H1 (cell line): ENCODE data around the gene BNC2. TPM values are rescaled to one million over a fixed set of nuclear protein-coding genes. Genes with fewer than 3 reads are reported as not detected.

ENCODE experiments used
- CTCF ChIA-PET: fragments of 300-600 bp; sonication (Branson Sonifier 250); formaldehyde crosslinking; loops from one replicate; lab custom pipeline; 2021; ENCODE audit not compliant: partially characterized antibody; lab: Charles Lee
- POLR2A ChIA-PET: fragments of 300-600 bp; sonication (Branson Sonifier 250); formaldehyde crosslinking; loops from one replicate; lab custom pipeline; 2021; ENCODE audit warnings: inconsistent platforms; ENCODE audit not compliant: partially characterized antibody; lab: Charles Lee
- DNase-seq, 2 experiments: peaks; one replicate each; pipeline versions ENCODE4 v3.0.0 to v3.0.0-alpha.2; 2010 to 2022; ENCODE audit warnings: low spot score in 2 of 2, low read depth in 1 of 2, mixed read lengths in 1 of 2
- FAIRE-seq: peaks from 2 replicates; lab custom pipeline; 2011; peaks lifted over from hg19 to GRCh38; lab: Jason Lieb, UNC
- H2AFZ ChIP-seq: 2 replicates; pipeline ENCODE4 v1.8.1; 2012; ENCODE audit warnings: low read length, inconsistent platforms
- H2AK5ac ChIP-seq: 2 replicates; pipeline ENCODE4 v1.6.1; 2013; ENCODE audit warnings: low read depth, low read length
- H2BK120ac ChIP-seq: replicated peaks from 2 replicates; pipeline ENCODE3; 2013; ENCODE audit warnings: low read depth, low read length, inconsistent platforms
- H2BK12ac ChIP-seq: 2 replicates; pipeline ENCODE4 v1.6.1; 2013; ENCODE audit warnings: low read depth, low read length
- H2BK15ac ChIP-seq: 2 replicates; pipeline ENCODE4 v1.6.1; 2013; ENCODE audit warnings: low read length
- H2BK20ac ChIP-seq: 2 replicates; pipeline ENCODE4 v1.6.1; 2013; ENCODE audit warnings: low read length
- H2BK5ac ChIP-seq: 2 replicates; pipeline ENCODE4 v1.6.1; 2013; ENCODE audit warnings: low read depth, low read length
- H3K14ac ChIP-seq: 2 replicates; pipeline ENCODE4 v1.6.1; 2013; ENCODE audit warnings: inconsistent platforms; ENCODE audit not compliant: insufficient read length
- H3K18ac ChIP-seq: 2 replicates; pipeline ENCODE4 v1.6.1; 2013; ENCODE audit warnings: low read length; ENCODE audit errors: extremely low read depth
- H3K23ac ChIP-seq: 2 replicates; pipeline ENCODE4 v1.6.1; 2013; ENCODE audit warnings: inconsistent platforms; ENCODE audit not compliant: insufficient read length
- H3K23me2 ChIP-seq: 2 replicates; pipeline ENCODE4 v1.6.1; 2013; ENCODE audit warnings: low read depth, low read length
- H3K27ac ChIP-seq: 2 replicates; pipeline ENCODE4 v1.6.1; 2011; ENCODE audit warnings: low read depth, low read length, inconsistent platforms
- H3K27me3 ChIP-seq, 4 experiments: replicated peaks in 1 of 4; 1 replicate in 1 of 4; 2 replicates in 3 of 4; pipeline versions ENCODE4 v1.6.1 to v1.8.1; 2011 to 2013; ENCODE audit warnings: low read length in 3 of 4, mild to moderate bottlenecking in 3 of 4, inconsistent platforms in 2 of 4, mixed read lengths in 2 of 4, moderate library complexity in 1 of 4; ENCODE audit not compliant: control insufficient read depth in 3 of 4, insufficient read depth in 3 of 4; ENCODE audit errors: extremely low read depth in 1 of 4
- H3K36me3 ChIP-seq, 4 experiments: 2 replicates each; pipeline versions ENCODE4 v1.6.1 to v1.8.1; 2011 to 2013; ENCODE audit warnings: mild to moderate bottlenecking in 4 of 4, low read length in 3 of 4, moderate library complexity in 2 of 4, control low read depth in 1 of 4, inconsistent platforms in 1 of 4; ENCODE audit not compliant: insufficient read depth in 4 of 4, control insufficient read depth in 2 of 4
- H3K4ac ChIP-seq: replicated peaks from 2 replicates; pipeline ENCODE3; 2013; ENCODE audit warnings: low read length, low read depth, mixed read lengths, inconsistent platforms; ENCODE audit not compliant: insufficient read length
- H3K4me1 ChIP-seq, 4 experiments: replicated peaks in 1 of 4; 1 replicate in 1 of 4; 2 replicates in 3 of 4; pipeline versions ENCODE4 v1.6.1 to v1.8.1; 2011 to 2013; ENCODE audit warnings: low read length in 3 of 4, inconsistent platforms in 2 of 4, mixed read lengths in 1 of 4; ENCODE audit not compliant: insufficient read depth in 4 of 4, control insufficient read depth in 3 of 4
- H3K4me2 ChIP-seq, 2 experiments: 2 replicates each; pipeline versions ENCODE4 v1.6.1 to v1.8.1; 2011 to 2013; ENCODE audit warnings: low read depth in 2 of 2, low read length in 2 of 2, control low read depth in 1 of 2, inconsistent platforms in 1 of 2, mild to moderate bottlenecking in 1 of 2; ENCODE audit not compliant: insufficient read depth in 1 of 2
- H3K4me3 ChIP-seq, 4 experiments: fragments of 200-600, 300-600 bp in 1 of 4; sonication (generic), shearing (Covaris generic), sonication (Bioruptor Twin) in 1 of 4; 2 replicates each; pipeline versions ENCODE4 v1.5.1 to v1.8.1; 2011 to 2016; ENCODE audit warnings: low read length in 4 of 4, low read depth in 3 of 4, control low read depth in 2 of 4, inconsistent platforms in 2 of 4, mild to moderate bottlenecking in 2 of 4, mixed read lengths in 1 of 4, moderate library complexity in 1 of 4; ENCODE audit not compliant: insufficient read depth in 2 of 4; ENCODE audit errors: extremely low read depth in 1 of 4
- H3K56ac ChIP-seq: replicated peaks from 2 replicates; pipeline ENCODE3; 2013; ENCODE audit warnings: low read depth, mild to moderate bottlenecking, mixed read lengths, low read length, inconsistent platforms; ENCODE audit not compliant: insufficient read length
- H3K79me1 ChIP-seq: 2 replicates; pipeline ENCODE4 v1.6.1; 2013; ENCODE audit warnings: low read depth, low read length, control low read depth
- H3K79me2 ChIP-seq, 2 experiments: 2 replicates each; pipeline versions ENCODE4 v1.6.1 to v1.8.1; 2012 to 2013; ENCODE audit warnings: low read length in 2 of 2, mild to moderate bottlenecking in 2 of 2, inconsistent platforms in 1 of 2; ENCODE audit not compliant: insufficient read depth in 2 of 2, control insufficient read depth in 1 of 2
- H3K9ac ChIP-seq, 4 experiments: replicated peaks in 1 of 4; 1 replicate in 1 of 4; 2 replicates in 3 of 4; pipeline versions ENCODE4 v1.6.1 to v1.8.1; 2011 to 2013; ENCODE audit warnings: low read depth in 3 of 4, low read length in 3 of 4, control low read depth in 2 of 4, mild to moderate bottlenecking in 2 of 4, moderate library complexity in 2 of 4, inconsistent platforms in 1 of 4; ENCODE audit errors: extremely low read depth in 1 of 4
- H3K9me3 ChIP-seq, 2 experiments: 2 replicates each; pipeline versions ENCODE4 v1.6.1 to v1.8.1; 2012 to 2013; ENCODE audit warnings: mild to moderate bottlenecking in 2 of 2, moderate library complexity in 2 of 2, control low read depth in 1 of 2, inconsistent platforms in 1 of 2, low read depth in 1 of 2, low read length in 1 of 2, mixed read lengths in 1 of 2; ENCODE audit not compliant: insufficient read depth in 2 of 2
- H4K20me1 ChIP-seq, 2 experiments: replicated peaks in 1 of 2; 2 replicates each; pipeline versions ENCODE3 to v1.8.1; 2011 to 2013; ENCODE audit warnings: inconsistent platforms in 2 of 2, low read length in 2 of 2, mild to moderate bottlenecking in 1 of 2; ENCODE audit not compliant: insufficient read depth in 2 of 2, control insufficient read depth in 1 of 2
- H4K5ac ChIP-seq: 2 replicates; pipeline ENCODE4 v1.6.1; 2013; ENCODE audit warnings: low read length, low read depth, mixed read lengths, inconsistent platforms; ENCODE audit not compliant: insufficient read length
- H4K8ac ChIP-seq: 2 replicates; pipeline ENCODE4 v1.8.0; 2013; ENCODE audit warnings: mild to moderate bottlenecking, moderate library complexity, low read length, inconsistent platforms; ENCODE audit not compliant: insufficient read depth; ENCODE audit errors: extremely low read depth
- H4K91ac ChIP-seq: replicated peaks from 2 replicates; pipeline ENCODE3; 2013; ENCODE audit warnings: low read length, mixed read lengths, inconsistent platforms; ENCODE audit not compliant: insufficient read length
- ASH2L ChIP-seq: fragments of 200-600, 300-600 bp; sonication (generic); IDR thresholded peaks from one replicate; pipeline ENCODE4 v1.7.1; 2017; ENCODE audit warnings: low read length
- CBX5 ChIP-seq: fragments of 300-800, 300-1000 bp; sonication (generic); IDR thresholded peaks from 2 replicates; pipeline ENCODE4 v1.7.1; 2016; ENCODE audit warnings: antibody characterized with exemption, low read length, low read depth
- EP300 ChIP-seq, 2 experiments: IDR thresholded peaks; 1 replicate in 1 of 2; 2 replicates in 1 of 2; pipeline ENCODE4 v1.6.1; 2011 to 2012; ENCODE audit warnings: low read depth in 2 of 2, low read length in 2 of 2, mild to moderate bottlenecking in 2 of 2, borderline replicate concordance in 1 of 2, inconsistent platforms in 1 of 2, moderate library complexity in 1 of 2
- POLR2AphosphoS5 ChIP-seq: IDR thresholded peaks from 2 replicates; pipeline ENCODE4 v1.6.1; 2011; ENCODE audit warnings: low read depth, low read length
- SP1 ChIP-seq: IDR thresholded peaks from 2 replicates; pipeline ENCODE4 v1.6.1; 2011; ENCODE audit warnings: low read depth, low read length
- TCF12 ChIP-seq: IDR thresholded peaks from 2 replicates; pipeline ENCODE4 v1.6.1; 2011; ENCODE audit warnings: low read depth, mild to moderate bottlenecking, low read length
- ZNF274 ChIP-seq: IDR thresholded peaks from 2 replicates; pipeline ENCODE4 v1.7.0; 2012; ENCODE audit warnings: low read length, borderline replicate concordance; ENCODE audit errors: extremely low read depth
- WGBS, 2 experiments: shearing (Covaris generic) in 1 of 2; methylation state at CpG; one replicate each; pipeline versions ENCODE4 v1.1.6 to v1.1.7; 2013 to 2015; ENCODE audit warnings: low lambda C conversion rate in 2 of 2, mixed read lengths in 2 of 2, inconsistent platforms in 1 of 2, low coverage in 1 of 2, missing lambda C conversion rate in 1 of 2; ENCODE audit not compliant: insufficient replicate concordance in 2 of 2, insufficient coverage in 1 of 2, insufficient read length in 1 of 2; ENCODE audit errors: extremely low coverage in 1 of 2, missing lambda C conversion rate in 1 of 2; 5-methylcytosine and 5-hydroxymethylcytosine counted together
- polyA plus RNA-seq, 7 experiments: library from polyadenylated mRNA; depleted of rRNA in 3 of 7; stranded (reverse) in 5 of 7; unstranded in 2 of 7; fragments of >200 nt in 5 of 7; fragments of 200-250 nt in 2 of 7; gene quantifications; 1 replicate in 5 of 7; 2 replicates in 1 of 7; 4 replicates in 1 of 7; pipeline versions ENCODE4 v1.2.1 to v1.2.3, GENCODE V29; 2011 to 2013; ENCODE audit warnings: missing spikeins in 2 of 7, mixed read lengths in 2 of 7
- total RNA-seq: library from RNA; stranded (reverse); fragmentation: NEBNext Ultra II Directional; extraction: Animal tissue kit (Norgen Biotek cat#: 25700); gene quantifications from 2 replicates; pipeline ENCODE4 v1.2.1, GENCODE V29; 2021

The BNC2 gene
- total and polyA plus RNA-seq, 2 of the 8 experiments (the other 6 are each of a cell fraction or from before 2014, with no cell fraction given): 16.0 to 26.8 TPM

DNA sequence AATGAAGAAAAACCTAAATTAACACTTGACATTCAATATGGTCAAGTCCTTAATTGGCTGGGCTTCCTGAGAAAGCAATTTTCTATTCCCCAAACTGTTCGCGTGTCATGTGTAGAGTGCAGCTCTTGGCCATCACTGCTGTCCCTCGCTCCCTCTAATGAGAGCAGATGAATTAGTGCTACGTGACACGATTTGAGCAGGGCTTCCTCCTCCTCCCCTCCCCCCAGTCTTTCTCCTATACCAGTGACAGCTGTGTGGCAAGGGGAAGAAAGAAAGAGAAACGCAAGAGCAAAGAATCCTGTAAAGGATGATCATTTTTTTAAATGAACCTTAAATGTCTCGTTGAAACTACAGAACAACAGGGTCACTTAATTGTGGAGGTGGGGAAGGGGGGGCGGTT is 159.6 kb downstream of the BNC2 start:
- Histone ChIP-seq H3K27me3 (no peaks in the 10 kb centered on the region), H3K18ac (peak overlapping the region; percentile 96), H3K9me3 (no peaks in the 10 kb centered on the region), H3K4ac (peak overlapping the region; percentile 46), H4K91ac (peak overlapping the region; percentile 56), H2BK15ac (no peak overlapping the region), H4K20me1 (no peaks in the 10 kb centered on the region), H3K56ac (no peak overlapping the region), H3K79me2 (peaks cover 0 to 12% of the 10 kb centered on the region in 2 experiments; a peak in 2 of 4 replicates), H3K4me2 (peak overlapping the region; percentile 57 to 82), H2BK120ac (peak overlapping the region; percentile 92), H3K36me3 (0 out of 8 replicates have a peak, but pooled peaks cover 0 to 2% (median 0%) of the 10 kb centered on the region in 4 experiments), H4K8ac (no peak overlapping the region), H3K4me3 (peak overlapping the region in 2 of 4 experiments; percentile 12 to 49; a peak in 2 of 8 replicates), H2AFZ (no peak overlapping the region), H3K27ac (peak overlapping the region; percentile 69), H3K4me1 (peaks cover 7 to 44% (median 31%) of the 10 kb centered on the region in 4 experiments), H2AK5ac (peak overlapping the region; percentile 79; the same call in 1 of the 2 replicates), H3K23me2 (peaks cover 3% of the 10 kb centered on the region; the same call in 1 of the 2 replicates), H2BK5ac (peak overlapping the region; percentile 90), H3K9ac (0 out of 7 replicates have a peak overlapping the region, but pooled peaks of 1 of the 4 experiments have one; percentile 2), H4K5ac (peak overlapping the region; percentile 99), H3K14ac (no peak overlapping the region), H2BK20ac (no peak overlapping the region)
- no peak for DNase-seq
- FAIRE-seq: peak; percentile 68
- WGBS, 2 experiments: 24% methylated on average over 8 of the region's 8 CpGs; no CpG with 5 or more reads in 1 of the 2 experiments
- 0 out of 3 replicates have a peak, but pooled peaks of 1 of the 2 experiments have one; percentile 59 for TF ChIP-seq EP300 (IDR thresholded peaks at IDR 0.05; ENCODE audit: borderline replicate concordance in 1 of 2, low read depth in 2 of 2, low read length in 2 of 2)
- 0 out of 2 replicates have a peak, but pooled peaks have one; percentile 53 for TF ChIP-seq TCF12
- TF ChIP-seq SP1: peak; percentile 16; the same call in 1 of the 2 replicates
- TF ChIP-seq POLR2AphosphoS5: peak; percentile 32; the same call in 1 of the 2 replicates
- no peak for TF ChIP-seq CBX5
- peak; percentile 63 for TF ChIP-seq ASH2L
- no peak for TF ChIP-seq ZNF274
- TF ChIP-seq, all 59 proteins: peak for 5
- Histone ChIP-seq H3K79me1 (no peaks in the 10 kb centered on the region), H3K23ac (no peak overlapping the region), H2BK12ac (peak overlapping the region; percentile 89)
- CTCF ChIA-PET: interaction anchor here (1.1 kb wide), 1 partner anchor 22 kb away, joined by 4 read pairs; no protein-coding TSS in a partner anchor
- POLR2A ChIA-PET: interaction anchor here (0.5 kb wide), 1 partner anchor 132 kb away, joined by 3 read pairs; no protein-coding TSS in a partner anchor
